GM12873 (cell line): ENCODE results near the gene CLCN1.

Experiments used
- CTCF ChIP-seq: IDR thresholded peaks from 2 replicates; pipeline ENCODE4 v1.5.1; 2012; ENCODE audit warnings: low read depth, mild to moderate bottlenecking, moderate library complexity, low read length, control low read depth; ENCODE audit not compliant: insufficient read depth; ENCODE audit errors: missing control alignments

CLCN1 gene

GRCh38 chr7:143322760-143323633 lies 7.1 kb downstream of the CLCN1 start:
- TF ChIP-seq CTCF, result no peak

- no peak for TF ChIP-seq CTCF
These were observed 7.7 kb downstream of the CLCN1 start for GRCh38 chr7:143323653-143324052.

GRCh38 chr7:143325240-143325639 lies 9.3 kb downstream of the CLCN1 start:
- TF ChIP-seq CTCF, result no peak

- TF ChIP-seq CTCF, result no peak
These were observed 12.0 kb downstream of the CLCN1 start for GRCh38 chr7:143327903-143328302.

GRCh38 chr7:143329471-143330170 lies 13.7 kb downstream of the CLCN1 start:
- no peak for TF ChIP-seq CTCF

- TF ChIP-seq CTCF, result no peak
These were observed 15.4 kb downstream of the CLCN1 start for GRCh38 chr7:143331179-143331801.

GRCh38 chr7:143334244-143334643 lies 18.3 kb downstream of the CLCN1 start:
- no peak for TF ChIP-seq CTCF
